Smooth muscle cell (in vitro differentiated cells): ENCODE measurements around the gene MALL. TPM values are rescaled to one million over a fixed set of nuclear protein-coding genes. Genes with fewer than 3 reads are reported as not detected.

ENCODE experiments used
- DNase-seq: peaks from one replicate; lab custom pipeline; 2025; ENCODE audit not compliant: unreplicated experiment; lab: John Stamatoyannopoulos, UW
- H2AFZ ChIP-seq: fragments of 200-600 bp; sonication (generic); 2 replicates; pipeline ENCODE4 v1.6.0; 2016; ENCODE audit warnings: antibody characterized with exemption, low read depth, mild to moderate bottlenecking
- H3F3A ChIP-seq: fragments of 200-600 bp; sonication (generic); 2 replicates; pipeline ENCODE4 v1.6.0; 2017; ENCODE audit warnings: antibody characterized with exemption, low read depth
- H3K27ac ChIP-seq: fragments of 200-600 bp; sonication (generic); 2 replicates; pipeline ENCODE4 v1.5.1; 2016; ENCODE audit warnings: low read depth, mild to moderate bottlenecking
- H3K27me3 ChIP-seq: fragments of 200-600 bp; sonication (generic); 2 replicates; pipeline ENCODE4 v1.6.1; 2016; ENCODE audit warnings: low read depth, mild to moderate bottlenecking
- H3K36me3 ChIP-seq: fragments of 200-600 bp; sonication (generic); 2 replicates; pipeline ENCODE4 v1.5.1; 2016; ENCODE audit warnings: low read depth
- H3K4me1 ChIP-seq: fragments of 200-600 bp; sonication (generic); 2 replicates; pipeline ENCODE4 v1.5.1; 2016; ENCODE audit warnings: low read depth
- H3K4me2 ChIP-seq: fragments of 200-600 bp; sonication (generic); 2 replicates; pipeline ENCODE4 v1.6.0; 2016; ENCODE audit warnings: mild to moderate bottlenecking
- H3K4me3 ChIP-seq: fragments of 200-600 bp; sonication (generic); 2 replicates; pipeline ENCODE4 v1.5.1; 2016; ENCODE audit warnings: mild to moderate bottlenecking
- H3K79me2 ChIP-seq: fragments of 200-600 bp; sonication (generic); 2 replicates; pipeline ENCODE4 v1.6.0; 2016; ENCODE audit warnings: low read depth, mild to moderate bottlenecking
- H3K9ac ChIP-seq: fragments of 200-600 bp; sonication (generic); 2 replicates; pipeline ENCODE4 v1.6.0; 2016; ENCODE audit warnings: low read depth
- H3K9me3 ChIP-seq: fragments of 200-600 bp; sonication (generic); replicated peaks from 2 replicates; pipeline ENCODE4 v1.5.1; 2016; ENCODE audit warnings: low read depth
- H4K20me1 ChIP-seq: fragments of 200-600 bp; sonication (generic); 2 replicates; pipeline ENCODE4 v1.6.0; 2016; ENCODE audit warnings: low read depth
- WGBS: methylation state at CpG from one replicate; pipeline ENCODE4 v1.1.7; 2016; ENCODE audit warnings: low lambda C conversion rate; 5-methylcytosine and 5-hydroxymethylcytosine counted together
- polyA plus RNA-seq: library from polyadenylated mRNA; unstranded; fragments of >200 nt; fragmentation: Nextera tagmentation; extraction: Ambion mirVana; gene quantifications from 2 replicates; pipeline ENCODE4 v1.2.1, GENCODE V29; 2016
- total RNA-seq: library from RNA; depleted of rRNA; stranded (reverse); fragments of >200 nt; gene quantifications from 2 replicates; pipeline ENCODE4 v1.2.3, GENCODE V29; 2014
- TF ChIP-seq, protein P1 (sequence below): fragments of 200-600 bp; sonication (generic); IDR thresholded peaks from 2 replicates; pipeline ENCODE4 v1.5.1; 2017; ENCODE audit warnings: borderline replicate concordance, mild to moderate bottlenecking, antibody characterized with exemption; ENCODE audit not compliant: insufficient read depth, poor library complexity, severe bottlenecking

MALL gene
- total and polyA plus RNA-seq, 2 experiments from 2014 or later, result 3.4 to 4.4 TPM

DNA sequence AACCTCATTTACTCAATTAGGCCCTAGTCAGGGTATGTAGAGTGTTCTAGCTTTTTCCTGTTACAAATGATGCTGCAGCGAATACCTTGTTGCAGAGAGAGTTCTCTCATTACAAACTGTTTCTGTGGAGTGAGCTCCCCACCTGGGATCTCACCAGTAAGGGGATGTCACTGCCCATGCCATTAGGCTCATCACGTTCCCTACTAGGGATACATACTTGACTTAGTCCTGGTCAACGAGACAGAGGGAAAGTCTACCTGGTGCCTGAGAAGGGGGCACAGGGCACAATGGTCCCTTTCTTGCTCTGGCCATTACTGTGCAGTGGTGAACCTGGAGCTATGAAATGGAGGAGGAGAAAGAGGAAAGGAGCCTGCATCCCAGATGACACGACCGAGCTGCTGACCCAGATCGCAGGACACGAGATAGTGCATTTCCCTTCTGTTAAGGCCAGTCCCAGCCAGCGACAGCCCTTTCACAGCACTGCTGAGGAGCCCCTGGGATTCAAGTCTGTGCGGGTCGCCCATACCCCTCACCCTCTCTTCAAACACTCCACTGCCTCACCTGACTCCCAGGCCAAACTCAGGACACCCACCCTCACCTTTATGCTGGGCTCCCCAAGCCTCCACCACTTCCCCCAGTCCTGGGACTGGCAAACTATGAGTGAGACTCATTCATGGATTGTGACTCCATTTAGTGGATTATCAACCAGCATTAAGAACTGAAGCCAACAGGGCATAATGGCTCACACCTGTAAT lies 16.0 kb downstream of the MALL start:
- DNase-seq, result no peak
- Histone ChIP-seq H3K27ac (peak overlapping the region; percentile 98), H4K20me1 (no peaks in the 10 kb centered on the region), H3K79me2 (no peaks in the 10 kb centered on the region), H3K4me3 (no peak overlapping the region), H2AFZ (no peak overlapping the region), H3K4me2 (no peak overlapping the region), H3K4me1 (no peaks in the 10 kb centered on the region), H3K27me3 (no peaks in the 10 kb centered on the region), H3K9ac (no peak overlapping the region), H3K36me3 (no peaks in the 10 kb centered on the region), H3K9me3 (no peaks in the 10 kb centered on the region), H3F3A (peaks cover 8% of the 10 kb centered on the region)
- TF ChIP-seq, protein P1, sequence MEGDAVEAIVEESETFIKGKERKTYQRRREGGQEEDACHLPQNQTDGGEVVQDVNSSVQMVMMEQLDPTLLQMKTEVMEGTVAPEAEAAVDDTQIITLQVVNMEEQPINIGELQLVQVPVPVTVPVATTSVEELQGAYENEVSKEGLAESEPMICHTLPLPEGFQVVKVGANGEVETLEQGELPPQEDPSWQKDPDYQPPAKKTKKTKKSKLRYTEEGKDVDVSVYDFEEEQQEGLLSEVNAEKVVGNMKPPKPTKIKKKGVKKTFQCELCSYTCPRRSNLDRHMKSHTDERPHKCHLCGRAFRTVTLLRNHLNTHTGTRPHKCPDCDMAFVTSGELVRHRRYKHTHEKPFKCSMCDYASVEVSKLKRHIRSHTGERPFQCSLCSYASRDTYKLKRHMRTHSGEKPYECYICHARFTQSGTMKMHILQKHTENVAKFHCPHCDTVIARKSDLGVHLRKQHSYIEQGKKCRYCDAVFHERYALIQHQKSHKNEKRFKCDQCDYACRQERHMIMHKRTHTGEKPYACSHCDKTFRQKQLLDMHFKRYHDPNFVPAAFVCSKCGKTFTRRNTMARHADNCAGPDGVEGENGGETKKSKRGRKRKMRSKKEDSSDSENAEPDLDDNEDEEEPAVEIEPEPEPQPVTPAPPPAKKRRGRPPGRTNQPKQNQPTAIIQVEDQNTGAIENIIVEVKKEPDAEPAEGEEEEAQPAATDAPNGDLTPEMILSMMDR, result no peak
- WGBS, result 78% methylated on average over 10 of the region's 10 CpGs

DNA sequence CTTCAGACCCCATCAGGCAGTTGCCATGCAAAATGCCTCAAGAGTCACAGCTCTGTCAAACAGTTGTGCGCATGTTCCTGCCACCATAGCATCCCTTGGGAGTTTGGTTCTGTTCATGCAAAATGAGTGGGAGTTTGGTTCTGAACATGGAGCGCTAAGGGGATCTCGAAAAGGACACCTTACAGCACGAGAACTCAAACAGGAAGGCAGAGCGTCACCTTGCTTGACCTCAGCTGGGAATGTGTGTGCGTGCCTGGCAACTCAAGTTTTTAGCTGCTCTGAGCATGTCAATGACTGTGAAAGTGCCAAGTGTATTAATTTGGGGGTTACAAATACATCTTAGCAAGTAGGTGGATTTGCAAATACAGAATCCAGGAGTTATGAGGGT lies 16.6 kb downstream of the MALL start:
- no peaks in the 10 kb centered on the region for H3K27me3 ChIP-seq
- no peaks in the 10 kb centered on the region for H4K20me1 ChIP-seq
- no peak overlapping the region for H3K9ac ChIP-seq
- no peaks in the 10 kb centered on the region for H3K9me3 ChIP-seq
- H2AFZ ChIP-seq, result no peak overlapping the region
- peaks cover 8% of the 10 kb centered on the region for H3F3A ChIP-seq
- H3K27ac ChIP-seq, result no peak overlapping the region
- no peaks in the 10 kb centered on the region for H3K4me1 ChIP-seq
- no peak overlapping the region for H3K4me2 ChIP-seq
- TF ChIP-seq, protein P1, result no peak
- no peaks in the 10 kb centered on the region for H3K36me3 ChIP-seq
- no peaks in the 10 kb centered on the region for H3K79me2 ChIP-seq
- DNase-seq, result no peak
- H3K4me3 ChIP-seq, result no peak overlapping the region
- WGBS, result 96% methylated on average over 6 of the region's 6 CpGs

DNA sequence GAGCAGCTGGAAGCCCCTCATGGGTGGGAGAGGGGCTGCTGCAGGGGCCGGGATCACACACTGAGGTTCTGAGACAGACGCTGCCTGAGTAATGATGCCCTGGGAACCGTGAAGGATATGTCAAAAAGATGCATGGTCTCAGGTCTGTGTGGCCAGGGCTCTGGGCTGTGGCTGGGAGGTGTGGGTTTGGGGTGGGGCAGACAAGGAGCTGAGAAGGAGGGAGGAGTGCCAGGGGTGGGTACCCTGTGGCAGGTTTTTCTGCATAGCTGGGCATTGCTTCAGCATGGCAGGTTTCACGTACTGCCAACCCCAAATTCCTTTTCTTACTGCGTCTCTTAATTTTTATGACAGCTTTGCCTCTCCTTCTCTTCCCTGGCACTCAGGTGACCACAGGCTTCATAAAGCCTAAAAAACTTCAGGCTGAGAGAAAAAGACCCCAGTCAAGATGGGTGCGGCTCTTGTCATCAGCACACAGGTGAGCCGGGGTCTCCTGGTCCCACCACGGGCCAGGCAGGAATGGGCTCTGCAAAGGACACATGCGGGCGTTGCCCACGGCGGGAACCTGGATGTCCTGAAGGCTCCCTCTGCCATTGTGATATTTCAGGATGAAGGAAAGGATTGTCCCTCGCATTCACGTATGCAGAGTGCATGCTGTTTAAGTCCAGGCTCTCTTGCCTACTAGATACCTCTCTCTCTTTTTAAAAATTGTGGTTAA lies 18.0 kb downstream of the MALL start:
- no peak overlapping the region for H3K27ac ChIP-seq
- H3K4me3 ChIP-seq, result no peak overlapping the region
- H3K9ac ChIP-seq, result no peak overlapping the region
- H3K4me2 ChIP-seq, result no peak overlapping the region
- 89% methylated on average over 14 of the region's 14 CpGs for WGBS
- H2AFZ ChIP-seq, result no peak overlapping the region
- no peaks in the 10 kb centered on the region for H4K20me1 ChIP-seq
- DNase-seq, result no peak
- TF ChIP-seq, protein P1, result no peak
- H3K79me2 ChIP-seq, result no peaks in the 10 kb centered on the region
- H3K4me1 ChIP-seq, result no peaks in the 10 kb centered on the region
- peaks cover 8% of the 10 kb centered on the region for H3F3A ChIP-seq
- no peaks in the 10 kb centered on the region for H3K36me3 ChIP-seq
- H3K27me3 ChIP-seq, result no peaks in the 10 kb centered on the region
- no peaks in the 10 kb centered on the region for H3K9me3 ChIP-seq
